Measurements from ENCODE around the gene RALGPS2.

RALGPS2 gene

GRCh38 chr1:178962853-178963711 is 238.0 kb downstream of the RALGPS2 start:
- H2AFZ ChIP-seq (ENCODE audit: low read length) = peak overlapping the region; percentile 43
- H2BK120ac ChIP-seq (ENCODE audit: low read depth, low read length) = no peak overlapping the region

GRCh38 chr1:178964469-178965330 is 239.7 kb downstream of the RALGPS2 start:
- Histone ChIP-seq H2AFZ (ENCODE audit: low read length) (no peak overlapping the region), H3K4me1 (ENCODE audit: control insufficient read depth in 2 of 2, insufficient read depth in 1 of 2, low read depth in 1 of 2, low read length in 2 of 2) (no peaks in the 10 kb centered on the region), H3K36me3 (replicated peaks in 1 of 2; ENCODE audit: control insufficient read depth in 2 of 2, insufficient read depth in 2 of 2, low read length in 2 of 2) (no peaks in the 10 kb centered on the region), H3K9me3 (replicated peaks in 1 of 2; ENCODE audit: control insufficient read depth in 2 of 2, insufficient read depth in 1 of 2, low read depth in 1 of 2, low read length in 2 of 2) (no peaks in the 10 kb centered on the region), H3K4ac (ENCODE audit: low read length) (peak overlapping the region; percentile 17), H3K4me2 (ENCODE audit: insufficient read depth, low read length, poor library complexity, severe bottlenecking) (no peak overlapping the region), H2BK15ac (ENCODE audit: low read length) (no peak overlapping the region), H3K14ac (ENCODE audit: low read length) (no peak overlapping the region), H2BK12ac (ENCODE audit: low read length) (no peak overlapping the region), H3K18ac (ENCODE audit: low read length) (no peak overlapping the region), H3K23ac (ENCODE audit: low read depth, low read length, poor library complexity) (no peak overlapping the region), H3K79me1 (ENCODE audit: low read depth, low read length) (no peaks in the 10 kb centered on the region), H2AK5ac (ENCODE audit: low read depth, low read length) (no peak overlapping the region), H2BK120ac (ENCODE audit: low read depth, low read length) (no peak overlapping the region), H3K27me3 (ENCODE audit: control insufficient read depth in 3 of 3, insufficient read depth in 3 of 3, low read depth in 1 of 3, low read length in 3 of 3) (no peaks in the 10 kb centered on the region), H3K27ac (replicated peaks; ENCODE audit: low read length) (no peak overlapping the region), H3K9ac (ENCODE audit: low read depth, low read length, poor library complexity) (no peak overlapping the region), H4K91ac (ENCODE audit: low read depth, low read length, poor library complexity) (no peak overlapping the region), H3K4me3 (ENCODE audit: low read length in 2 of 2) (no peak overlapping the region), H2BK5ac (ENCODE audit: low read length) (no peak overlapping the region), H4K8ac (ENCODE audit: low read depth, low read length) (no peak overlapping the region)
- no peak for DNase-seq (ENCODE audit: low spot score)
- WGBS, 2 donors (ENCODE audit: extremely low coverage in 2 of 2, insufficient read length in 2 of 2, insufficient replicate concordance in 1 of 2) = no CpG with 5 or more reads among the region's 8 CpGs

More at GRCh38 chr1:178962853-178963711, 238.0 kb downstream of the RALGPS2 start:
- no peaks in the 10 kb centered on the region for H3K27me3 ChIP-seq (ENCODE audit: control insufficient read depth in 3 of 3, insufficient read depth in 3 of 3, low read depth in 1 of 3, low read length in 3 of 3)
- H3K23ac ChIP-seq (ENCODE audit: low read depth, low read length, poor library complexity) = no peak overlapping the region
- no peak overlapping the region for H4K91ac ChIP-seq (ENCODE audit: low read depth, low read length, poor library complexity)
- H2BK5ac ChIP-seq (ENCODE audit: low read length) = no peak overlapping the region
- DNase-seq (ENCODE audit: low spot score) = no peak
- no peak overlapping the region for H4K8ac ChIP-seq (ENCODE audit: low read depth, low read length)
- H2AK5ac ChIP-seq (ENCODE audit: low read depth, low read length) = no peak overlapping the region
- no CpG with 5 or more reads among the region's 10 CpGs for WGBS, 2 donors (ENCODE audit: extremely low coverage in 2 of 2, insufficient read length in 2 of 2, insufficient replicate concordance in 1 of 2)
- no peak overlapping the region for H2BK15ac ChIP-seq (ENCODE audit: low read length)
- no peak overlapping the region for H3K27ac ChIP-seq (replicated peaks; ENCODE audit: low read length)
- no peak overlapping the region for H3K4ac ChIP-seq (ENCODE audit: low read length)
- H3K18ac ChIP-seq (ENCODE audit: low read length) = peak overlapping the region; percentile 67
- no peaks in the 10 kb centered on the region for H3K36me3 ChIP-seq (replicated peaks in 1 of 2; ENCODE audit: control insufficient read depth in 2 of 2, insufficient read depth in 2 of 2, low read length in 2 of 2)
- no peak overlapping the region for H3K14ac ChIP-seq (ENCODE audit: low read length)
- no peak overlapping the region for H3K4me2 ChIP-seq (ENCODE audit: insufficient read depth, low read length, poor library complexity, severe bottlenecking)
- H3K9me3 ChIP-seq (replicated peaks in 1 of 2; ENCODE audit: control insufficient read depth in 2 of 2, insufficient read depth in 1 of 2, low read depth in 1 of 2, low read length in 2 of 2) = no peaks in the 10 kb centered on the region
- H2BK12ac ChIP-seq (ENCODE audit: low read length) = no peak overlapping the region
- no peaks in the 10 kb centered on the region for H3K4me1 ChIP-seq (ENCODE audit: control insufficient read depth in 2 of 2, insufficient read depth in 1 of 2, low read depth in 1 of 2, low read length in 2 of 2)
- H3K4me3 ChIP-seq (ENCODE audit: low read length in 2 of 2) = no peak overlapping the region
- H3K9ac ChIP-seq (ENCODE audit: low read depth, low read length, poor library complexity) = no peak overlapping the region
- H3K79me1 ChIP-seq (ENCODE audit: low read depth, low read length) = no peaks in the 10 kb centered on the region

GRCh38 chr1:178966312-178966711 is 241.3 kb downstream of the RALGPS2 start:
- no peak overlapping the region for H4K8ac ChIP-seq (ENCODE audit: low read depth, low read length)
- no peak overlapping the region for H2AFZ ChIP-seq (ENCODE audit: low read length)
- H2BK12ac ChIP-seq (ENCODE audit: low read length) = no peak overlapping the region
- no peaks in the 10 kb centered on the region for H3K27me3 ChIP-seq (ENCODE audit: control insufficient read depth in 3 of 3, insufficient read depth in 3 of 3, low read depth in 1 of 3, low read length in 3 of 3)
- H2BK15ac ChIP-seq (ENCODE audit: low read length) = no peak overlapping the region
- H4K91ac ChIP-seq (ENCODE audit: low read depth, low read length, poor library complexity) = no peak overlapping the region
- H3K27ac ChIP-seq (replicated peaks; ENCODE audit: low read length) = no peak overlapping the region
- H3K14ac ChIP-seq (ENCODE audit: low read length) = no peak overlapping the region
- H3K9me3 ChIP-seq (replicated peaks in 1 of 2; ENCODE audit: control insufficient read depth in 2 of 2, insufficient read depth in 1 of 2, low read depth in 1 of 2, low read length in 2 of 2) = no peaks in the 10 kb centered on the region
- H3K18ac ChIP-seq (ENCODE audit: low read length) = no peak overlapping the region
- H3K36me3 ChIP-seq (replicated peaks in 1 of 2; ENCODE audit: control insufficient read depth in 2 of 2, insufficient read depth in 2 of 2, low read length in 2 of 2) = no peaks in the 10 kb centered on the region
- no peak overlapping the region for H3K4me2 ChIP-seq (ENCODE audit: insufficient read depth, low read length, poor library complexity, severe bottlenecking)
- no peak overlapping the region for H2AK5ac ChIP-seq (ENCODE audit: low read depth, low read length)
- H2BK5ac ChIP-seq (ENCODE audit: low read length) = no peak overlapping the region
- no peak overlapping the region for H3K9ac ChIP-seq (ENCODE audit: low read depth, low read length, poor library complexity)
- no peak overlapping the region for H3K23ac ChIP-seq (ENCODE audit: low read depth, low read length, poor library complexity)
- no peak overlapping the region for H2BK120ac ChIP-seq (ENCODE audit: low read depth, low read length)
- H3K79me1 ChIP-seq (ENCODE audit: low read depth, low read length) = no peaks in the 10 kb centered on the region
- no peak overlapping the region for H3K4me3 ChIP-seq (ENCODE audit: low read length in 2 of 2)
- no peak for DNase-seq (ENCODE audit: low spot score)
- H3K4ac ChIP-seq (ENCODE audit: low read length) = no peak overlapping the region
- no peaks in the 10 kb centered on the region for H3K4me1 ChIP-seq (ENCODE audit: control insufficient read depth in 2 of 2, insufficient read depth in 1 of 2, low read depth in 1 of 2, low read length in 2 of 2)
